ENCODE results near the gene CD209.

CD209 gene

GRCh38 chr19:7706955-7707456, 40.3 kb downstream of the CD209 start:
- TF ChIP-seq EP300 (IDR thresholded peaks at IDR 0.05; ENCODE audit: borderline replicate concordance) (no peak), MAX (IDR thresholded peaks at IDR 0.05) (no peak), CEBPB (IDR thresholded peaks at IDR 0.05) (no peak), TAF1 (IDR thresholded peaks at IDR 0.05; ENCODE audit: low read depth) (no peak), CREB1 (IDR thresholded peaks at IDR 0.05; ENCODE audit: low read depth) (no peak), TCF12 (IDR thresholded peaks at IDR 0.05; ENCODE audit: low read depth) (no peak), USF1 (IDR thresholded peaks at IDR 0.05) (no peak), YY1 (IDR thresholded peaks at IDR 0.05; ENCODE audit: low read depth) (no peak), NFIC (IDR thresholded peaks at IDR 0.05) (no peak), EGR1 (IDR thresholded peaks at IDR 0.05) (no peak), RAD21 (IDR thresholded peaks at IDR 0.05; ENCODE audit: low read depth) (no peak)
- TF ChIP-seq, protein P1, sequence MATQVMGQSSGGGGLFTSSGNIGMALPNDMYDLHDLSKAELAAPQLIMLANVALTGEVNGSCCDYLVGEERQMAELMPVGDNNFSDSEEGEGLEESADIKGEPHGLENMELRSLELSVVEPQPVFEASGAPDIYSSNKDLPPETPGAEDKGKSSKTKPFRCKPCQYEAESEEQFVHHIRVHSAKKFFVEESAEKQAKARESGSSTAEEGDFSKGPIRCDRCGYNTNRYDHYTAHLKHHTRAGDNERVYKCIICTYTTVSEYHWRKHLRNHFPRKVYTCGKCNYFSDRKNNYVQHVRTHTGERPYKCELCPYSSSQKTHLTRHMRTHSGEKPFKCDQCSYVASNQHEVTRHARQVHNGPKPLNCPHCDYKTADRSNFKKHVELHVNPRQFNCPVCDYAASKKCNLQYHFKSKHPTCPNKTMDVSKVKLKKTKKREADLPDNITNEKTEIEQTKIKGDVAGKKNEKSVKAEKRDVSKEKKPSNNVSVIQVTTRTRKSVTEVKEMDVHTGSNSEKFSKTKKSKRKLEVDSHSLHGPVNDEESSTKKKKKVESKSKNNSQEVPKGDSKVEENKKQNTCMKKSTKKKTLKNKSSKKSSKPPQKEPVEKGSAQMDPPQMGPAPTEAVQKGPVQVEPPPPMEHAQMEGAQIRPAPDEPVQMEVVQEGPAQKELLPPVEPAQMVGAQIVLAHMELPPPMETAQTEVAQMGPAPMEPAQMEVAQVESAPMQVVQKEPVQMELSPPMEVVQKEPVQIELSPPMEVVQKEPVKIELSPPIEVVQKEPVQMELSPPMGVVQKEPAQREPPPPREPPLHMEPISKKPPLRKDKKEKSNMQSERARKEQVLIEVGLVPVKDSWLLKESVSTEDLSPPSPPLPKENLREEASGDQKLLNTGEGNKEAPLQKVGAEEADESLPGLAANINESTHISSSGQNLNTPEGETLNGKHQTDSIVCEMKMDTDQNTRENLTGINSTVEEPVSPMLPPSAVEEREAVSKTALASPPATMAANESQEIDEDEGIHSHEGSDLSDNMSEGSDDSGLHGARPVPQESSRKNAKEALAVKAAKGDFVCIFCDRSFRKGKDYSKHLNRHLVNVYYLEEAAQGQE (IDR thresholded peaks at IDR 0.05; ENCODE audit: low read depth): no peak

- TF ChIP-seq RAD21 (IDR thresholded peaks at IDR 0.05; ENCODE audit: low read depth) (no peak), YY1 (IDR thresholded peaks at IDR 0.05; ENCODE audit: low read depth) (no peak), ZBTB7A (IDR thresholded peaks at IDR 0.05; ENCODE audit: low read depth) (no peak), USF1 (IDR thresholded peaks at IDR 0.05) (no peak), TEAD4 (IDR thresholded peaks at IDR 0.05) (no peak), MAX (IDR thresholded peaks at IDR 0.05) (no peak)
Measured at GRCh38 chr19:7706188-7706954, 41.0 kb downstream of the CD209 start.

DNA sequence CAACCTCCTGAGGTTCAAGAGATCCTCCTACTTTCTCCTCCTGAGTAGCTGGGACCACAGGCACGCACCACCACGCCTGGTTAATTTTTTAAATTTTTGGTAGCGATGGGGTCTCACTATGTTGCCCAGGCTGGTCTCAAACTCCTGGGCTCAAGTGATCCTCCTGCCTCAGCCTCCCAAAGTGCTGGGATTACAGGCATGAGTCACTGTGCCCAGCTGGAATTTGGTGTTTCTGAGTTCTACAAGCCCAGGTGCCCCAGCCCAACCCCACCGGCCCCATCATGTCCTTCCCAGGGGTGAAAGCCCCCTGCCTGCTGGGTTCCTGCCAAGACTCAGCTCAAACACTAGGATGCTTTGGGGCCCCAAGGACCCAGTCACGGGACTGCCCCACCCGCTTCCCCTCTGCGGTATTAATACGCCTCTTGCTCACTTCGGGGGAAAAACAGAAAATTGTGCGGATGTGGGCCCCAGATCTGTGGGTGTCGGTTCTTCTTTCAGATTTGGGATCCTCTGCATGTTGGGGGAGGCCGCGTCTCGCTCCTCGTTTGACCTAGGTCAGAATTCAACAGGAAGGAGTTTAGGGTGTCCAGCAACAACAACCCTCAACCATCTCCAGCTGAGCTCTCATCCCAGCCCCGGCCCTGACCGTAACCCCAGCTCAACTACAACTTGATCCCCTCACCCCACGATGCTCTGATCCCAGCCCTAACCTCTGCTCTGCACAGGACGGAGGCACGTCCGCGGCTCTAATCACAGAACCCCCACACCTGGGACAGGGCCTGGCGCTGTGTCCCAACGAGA, 41.7 kb downstream of the CD209 start:
- TF ChIP-seq NFIC (IDR thresholded peaks at IDR 0.05): no peak
- TF ChIP-seq RAD21 (IDR thresholded peaks at IDR 0.05; ENCODE audit: low read depth): no peak
- TF ChIP-seq EP300 (IDR thresholded peaks at IDR 0.05; ENCODE audit: borderline replicate concordance): no peak
- TF ChIP-seq YY1 (IDR thresholded peaks at IDR 0.05; ENCODE audit: low read depth): no peak
- TF ChIP-seq FOXM1 (IDR thresholded peaks at IDR 0.05; ENCODE audit: borderline replicate concordance, low read depth): no peak
- no peak for TF ChIP-seq CEBPB (IDR thresholded peaks at IDR 0.05)

- no peak for TF ChIP-seq EP300 (IDR thresholded peaks at IDR 0.05; ENCODE audit: borderline replicate concordance)
- TF ChIP-seq CEBPB (IDR thresholded peaks at IDR 0.05): no peak
- TF ChIP-seq TCF12 (IDR thresholded peaks at IDR 0.05; ENCODE audit: low read depth): no peak
- no peak for TF ChIP-seq CREB1 (IDR thresholded peaks at IDR 0.05; ENCODE audit: low read depth)
- TF ChIP-seq YY1 (IDR thresholded peaks at IDR 0.05; ENCODE audit: low read depth): no peak
- no peak for TF ChIP-seq FOXM1 (IDR thresholded peaks at IDR 0.05; ENCODE audit: borderline replicate concordance, low read depth)
- TF ChIP-seq RAD21 (IDR thresholded peaks at IDR 0.05; ENCODE audit: low read depth): no peak
- TF ChIP-seq, protein P1 (IDR thresholded peaks at IDR 0.05; ENCODE audit: low read depth): no peak
- no peak for TF ChIP-seq TAF1 (IDR thresholded peaks at IDR 0.05; ENCODE audit: low read depth)
Measured at GRCh38 chr19:7704280-7705060, 42.9 kb downstream of the CD209 start.

DNA sequence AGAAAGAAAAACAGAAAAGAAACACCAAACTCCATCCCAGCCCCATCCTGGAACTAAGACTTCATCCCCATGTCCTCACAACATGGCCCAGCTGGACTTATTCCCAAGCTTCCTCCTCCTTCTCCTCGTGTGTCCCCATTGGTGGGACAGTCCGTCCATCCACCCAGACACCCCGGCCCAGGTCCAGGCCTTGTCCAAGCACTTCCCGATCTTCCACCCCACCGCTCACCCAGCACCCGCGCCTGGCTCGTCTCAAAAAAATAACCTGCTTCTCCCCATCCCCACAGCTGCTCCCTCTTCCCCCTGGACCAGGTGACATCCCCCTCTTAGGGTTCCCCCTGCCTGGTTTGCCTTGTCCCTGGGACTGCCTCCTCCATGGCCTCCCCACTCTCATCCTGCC, 44.0 kb downstream of the CD209 start:
- TF ChIP-seq, protein P1 (IDR thresholded peaks at IDR 0.05; ENCODE audit: low read depth): no peak
- TF ChIP-seq CEBPB (IDR thresholded peaks at IDR 0.05): no peak
- no peak for TF ChIP-seq CREB1 (IDR thresholded peaks at IDR 0.05; ENCODE audit: low read depth)
- no peak for TF ChIP-seq NFIC (IDR thresholded peaks at IDR 0.05)

Data from Ishikawa (cell line).